Non-pigmented ciliary epithelial cell (primary cell): ENCODE results near the gene CCT8L2.
"Not testable (repeated sequence)": the region's sequence is repeated elsewhere in the genome, so short reads cannot be mapped to it uniquely, and the experiment has no call there.

Experiments
- DNase-seq: peaks from one replicate; pipeline ENCODE4 v3.0.0-alpha.2; 2010; ENCODE audit warnings: low read depth

Gene CCT8L2

DNA sequence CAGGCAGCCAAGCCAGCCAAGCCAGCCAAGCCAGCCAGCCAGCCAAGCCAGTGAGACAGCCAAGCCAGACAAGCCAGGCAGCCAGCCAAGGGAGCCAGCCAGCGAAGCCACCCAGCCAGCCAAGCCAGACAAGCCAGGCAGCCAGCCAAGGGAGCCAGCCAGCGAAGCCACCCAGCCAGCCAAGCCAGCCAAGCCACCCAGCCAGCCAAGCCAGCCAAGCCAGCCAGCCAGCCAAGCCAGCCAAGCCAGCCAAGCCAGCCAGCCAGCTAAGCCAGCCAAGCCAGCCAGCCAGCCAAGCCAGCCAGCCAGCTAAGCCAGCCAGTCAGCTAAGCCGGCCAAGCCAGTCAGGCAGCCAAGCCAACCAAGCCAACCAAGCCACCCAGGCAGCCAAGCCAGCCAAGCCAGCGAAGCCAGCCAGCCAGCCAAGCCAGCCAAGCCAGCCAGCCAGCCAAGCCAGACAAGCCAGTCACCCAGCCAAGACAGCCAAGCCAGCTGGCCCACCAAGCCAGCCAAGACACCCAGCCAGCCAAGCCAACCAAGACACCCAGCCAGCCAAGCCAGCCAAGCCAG lies 34.1 kb downstream of the CCT8L2 start:
- DNase-seq: not testable (repeated sequence)

DNA sequence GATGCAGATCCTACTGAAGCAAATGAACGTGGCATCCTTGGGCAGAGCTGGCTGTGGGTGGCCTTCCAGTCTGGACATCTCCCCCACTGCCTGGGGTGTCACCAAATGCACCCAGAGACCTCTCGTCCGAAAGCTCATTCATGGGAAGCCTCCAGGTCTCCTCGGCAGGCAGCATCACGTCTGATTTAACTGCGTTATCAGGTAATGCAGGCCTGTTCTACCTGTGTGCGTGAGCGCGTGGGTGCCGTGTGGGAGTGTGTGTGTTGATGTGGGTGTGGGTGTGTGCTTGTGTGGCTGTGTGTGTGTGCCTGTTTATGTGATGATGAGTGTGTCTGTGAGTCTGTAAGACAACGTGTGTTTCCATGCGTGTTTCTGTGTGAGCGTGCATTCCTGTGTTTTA lies 35.1 kb downstream of the CCT8L2 start:
- not testable (repeated sequence) for DNase-seq

DNA sequence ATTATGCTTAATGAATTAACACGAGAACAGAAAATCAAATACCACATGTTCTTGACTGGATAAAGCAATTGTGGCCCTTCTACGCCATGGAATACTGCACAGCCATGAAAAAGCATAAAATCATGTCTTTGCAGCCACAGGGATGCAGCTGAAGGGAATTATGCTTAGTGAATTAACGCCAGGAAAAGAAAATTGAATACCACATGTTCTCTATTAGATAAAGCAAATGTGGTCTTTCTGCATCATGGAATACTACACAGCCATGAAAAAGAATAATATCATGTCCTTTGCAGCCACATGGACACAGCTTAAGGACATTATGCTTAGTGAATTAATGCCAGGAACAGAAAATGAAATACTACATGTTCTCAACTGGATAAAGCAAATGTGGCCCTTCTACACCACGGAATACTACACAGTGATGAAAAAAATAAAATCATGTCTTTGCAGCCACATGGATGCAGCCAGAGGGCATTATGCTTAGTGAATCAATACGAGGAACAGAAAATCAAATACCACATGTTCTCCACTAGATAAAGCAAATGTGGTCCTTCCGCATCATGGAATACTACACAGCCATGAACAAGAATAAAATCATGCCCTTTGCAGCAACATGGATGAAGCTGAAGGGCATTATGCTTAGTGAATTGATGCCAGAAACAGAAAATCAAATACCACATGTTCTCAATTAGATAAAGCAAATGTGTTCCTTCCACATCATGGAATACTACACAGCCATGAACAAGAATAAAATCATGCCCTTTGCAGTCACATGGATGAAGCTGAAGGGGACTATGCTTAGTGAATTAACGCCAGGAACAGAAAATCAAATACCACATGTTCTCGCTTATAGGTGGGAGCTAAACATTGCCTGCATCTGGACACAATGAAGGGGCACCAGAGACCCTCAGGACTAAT lies 37.3 kb downstream of the CCT8L2 start:
- not testable (repeated sequence) for DNase-seq

DNA sequence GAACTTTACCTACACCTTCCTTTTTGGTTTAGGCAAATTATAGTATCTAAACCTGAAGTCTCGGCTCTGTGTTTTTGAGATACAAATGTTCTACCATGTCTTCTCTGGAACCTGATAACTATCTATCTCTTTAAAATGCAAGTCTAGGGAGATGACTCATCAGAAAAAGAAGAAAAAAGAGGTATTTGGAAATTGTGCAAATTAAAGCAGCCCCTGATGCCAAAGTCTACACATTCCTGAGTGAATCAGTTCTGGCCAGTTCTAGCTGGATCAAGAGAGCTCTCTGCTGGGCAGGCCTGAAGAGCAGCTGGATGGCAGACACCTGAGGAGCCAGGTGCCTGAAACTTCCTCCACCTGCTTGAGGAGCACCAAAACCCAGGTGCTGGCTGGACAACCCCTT lies 49.3 kb downstream of the CCT8L2 start:
- DNase-seq: not testable (repeated sequence)
